Coronary artery (tissue), 2 donors: ENCODE measurements around the gene PPFIBP2.

ENCODE experiments used
- DNase-seq: peaks from one replicate; pipeline ENCODE4 v3.0.0-alpha.2; 2017; ENCODE audit warnings: low spot score
- H3K27ac ChIP-seq, 2 donors: fragments of 200-600 bp; sonication (generic); one replicate each; pipeline ENCODE4 v1.5.1; 2016 to 2019
- H3K4me3 ChIP-seq: fragments of 200-600 bp; sonication (generic); 2 replicates; pipeline ENCODE4 v1.5.1; 2016; ENCODE audit warnings: mild to moderate bottlenecking, moderate library complexity
- CTCF ChIP-seq: fragments of 200-600 bp; sonication (generic); IDR thresholded peaks from one replicate; pipeline ENCODE4 v1.5.1; 2019; ENCODE audit warnings: antibody characterized with exemption

PPFIBP2 gene

DNA sequence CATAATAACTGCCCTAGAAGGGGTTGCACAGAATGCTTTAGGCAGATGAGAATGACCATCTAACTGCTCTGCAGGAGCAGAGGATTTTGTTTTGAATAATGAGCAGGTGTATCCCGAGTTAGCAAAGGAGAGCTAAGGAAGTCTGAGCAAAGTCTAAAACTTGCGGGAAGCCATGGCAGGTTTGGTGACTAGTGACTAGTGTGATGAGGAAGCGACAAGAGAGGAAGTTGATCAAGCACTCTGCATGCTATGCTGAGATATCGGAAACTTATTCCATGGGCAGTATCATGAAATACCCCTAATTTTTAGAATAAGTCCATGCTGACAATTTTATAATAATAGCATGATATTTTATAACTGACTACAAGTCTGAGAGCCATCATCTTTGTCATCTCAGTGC, 15.6 kb upstream of the PPFIBP2 start:
- DNase-seq = no peak
- H3K4me3 ChIP-seq = no peak overlapping the region
- no peak overlapping the region for H3K27ac ChIP-seq
- TF ChIP-seq CTCF = no peak

GRCh38 chr11:7499081-7499480, 14.7 kb upstream of the PPFIBP2 start:
- no peak overlapping the region for H3K27ac ChIP-seq
- no peak for TF ChIP-seq CTCF
- no peak overlapping the region for H3K4me3 ChIP-seq
- DNase-seq = no peak

GRCh38 chr11:7500251-7500650, 13.5 kb upstream of the PPFIBP2 start:
- H3K27ac ChIP-seq = no peak overlapping the region
- TF ChIP-seq CTCF = no peak

DNA sequence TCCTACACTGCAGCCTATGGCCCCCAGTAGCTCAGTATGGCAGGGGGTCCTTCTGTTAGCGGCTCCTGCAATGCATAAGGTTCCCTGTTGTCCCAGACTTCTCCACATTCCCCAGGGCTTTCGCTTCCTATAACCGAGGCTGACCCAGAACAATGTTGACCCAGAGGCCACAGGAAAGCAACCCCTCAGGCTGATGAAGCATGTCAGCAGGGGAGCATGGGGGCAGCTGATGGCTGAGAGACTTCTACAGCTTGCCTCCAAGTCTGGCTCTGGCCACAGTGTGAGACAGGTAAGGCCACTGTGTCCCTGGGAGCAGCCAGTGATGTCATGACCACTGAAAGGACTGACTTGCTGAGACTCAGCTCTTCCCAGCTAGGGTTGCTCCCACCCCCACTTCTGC, 12.5 kb upstream of the PPFIBP2 start:
- no peak for DNase-seq
- Histone ChIP-seq H3K4me3 (no peak overlapping the region), H3K27ac (no peak overlapping the region)
- TF ChIP-seq CTCF = no peak

More at GRCh38 chr11:7500251-7500650, 13.5 kb upstream of the PPFIBP2 start:
- no peak for DNase-seq
- no peak overlapping the region for H3K4me3 ChIP-seq

- Histone ChIP-seq H3K4me3 (no peak overlapping the region), H3K27ac (no peak overlapping the region)
- no peak for DNase-seq
- TF ChIP-seq CTCF = no peak
Measured at GRCh38 chr11:7501894-7502293, 11.9 kb upstream of the PPFIBP2 start.

DNA sequence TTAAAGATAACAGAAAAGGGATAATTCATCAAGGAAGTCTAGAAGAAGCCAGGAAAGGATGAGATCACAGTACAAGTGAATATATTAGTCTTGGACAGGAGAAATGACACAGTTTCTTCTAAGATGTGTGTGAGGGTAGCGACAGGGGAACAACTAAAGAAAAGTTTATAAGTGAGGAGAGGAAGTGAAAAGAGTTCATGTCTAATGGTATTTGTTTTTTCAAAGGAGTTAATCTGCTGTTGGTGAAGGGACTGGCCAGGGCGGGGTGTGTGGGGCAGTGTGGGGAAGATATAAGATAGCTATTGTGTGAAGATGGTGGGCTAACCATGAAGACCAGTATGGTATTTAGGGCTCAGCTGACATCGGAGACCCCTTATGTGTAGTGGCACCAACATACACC, 7.6 kb upstream of the PPFIBP2 start:
- no peak for TF ChIP-seq CTCF
- no peak for DNase-seq

DNA sequence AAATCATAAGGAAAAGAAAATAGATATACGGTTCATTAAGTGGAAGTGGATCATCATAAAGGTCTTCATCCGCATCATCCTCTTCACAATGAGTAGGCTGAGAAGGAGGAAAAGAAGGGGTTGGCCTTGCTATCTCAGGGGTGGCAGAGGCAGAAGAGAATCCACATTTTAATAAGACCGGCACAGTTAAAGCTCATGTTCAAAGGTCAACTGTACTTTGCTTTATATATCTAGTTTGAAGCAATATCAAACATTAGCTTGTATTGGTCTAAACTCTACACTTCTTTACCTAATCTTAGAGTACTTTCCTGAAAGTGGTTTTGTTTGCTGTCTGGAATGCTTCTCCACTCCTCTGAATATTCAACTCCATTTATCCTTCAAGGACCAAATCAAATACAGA, 5.7 kb upstream of the PPFIBP2 start:
- Histone ChIP-seq H3K4me3 (no peak overlapping the region), H3K27ac (no peak overlapping the region)
- no peak for DNase-seq
- TF ChIP-seq CTCF = no peak

More for the DNA sequence above, 7.6 kb upstream of the PPFIBP2 start:
- H3K4me3 ChIP-seq = no peak overlapping the region
- no peak overlapping the region for H3K27ac ChIP-seq
